ENCODE results near the gene ATP10B. TPM values are rescaled to one million over a fixed set of nuclear protein-coding genes. Genes with fewer than 3 reads are reported as not detected.

Gene ATP10B
- total RNA-seq (2014; rRNA removed; shearing (Covaris generic)): not detected in 2 replicates
- not detected in 2 replicates for total RNA-seq (2022)
- Bru-seq, nascent RNA: percentile 1 among the genes with signal in this experiment
- percentile 3 among the genes with signal in this experiment for BruChase-seq, experiment 1, labeled RNA remaining after a 6-hour chase
- BruChase-seq, experiment 2, labeled RNA remaining after a 2-hour chase: percentile 1 among the genes with signal in this experiment
- long read RNA-seq: 0 reads

- Histone ChIP-seq H3K79me2 (ENCODE audit: insufficient read depth, low read depth, low read length) (no peaks in the 10 kb centered on the region), H3K9me2 (ENCODE audit: insufficient read depth, low read length) (no peaks in the 10 kb centered on the region), H4K20me1 (ENCODE audit: insufficient read depth, low read length) (no peaks in the 10 kb centered on the region), H3K4me3 (ENCODE audit: low read depth, low read length, poor library complexity, severe bottlenecking) (no peak within 1 kb of the TSS), H2AFZ (ENCODE audit: low read length) (no peak within 1 kb of the TSS), H3K9me3 (ENCODE audit: low read length) (no peaks in the 10 kb centered on the region), H3K4me2 (ENCODE audit: low read length) (no peak within 1 kb of the TSS), H3K27ac (ENCODE audit: low read depth, low read length, poor library complexity, severe bottlenecking) (no peak within 1 kb of the TSS), H3K4me1 (ENCODE audit: insufficient read depth, low read length, poor library complexity, severe bottlenecking) (no peaks in the 10 kb centered on the region), H3K36me3 (ENCODE audit: insufficient read depth, low read length) (no peaks in the 10 kb centered on the region)
- no peak for TF ChIP-seq CTCF (conservative IDR thresholded peaks at IDR 0.05; ENCODE audit: low read length)
- no peak for TF ChIP-seq EZH2phosphoT487 (IDR thresholded peaks at IDR 0.05; ENCODE audit: borderline replicate concordance, low read depth, low read length)
- CTCF ChIA-PET (ENCODE audit: unreplicated experiment): no interaction called here
- DNase-seq (ENCODE audit: low spot score): no peak
- intact Hi-C loops (cut with micrococcal nuclease; ENCODE audit: unreplicated experiment): no loop called here
- no TSS peak for BruUV-seq (replicated peaks)
- POLR2A ChIA-PET: no interaction called here
Measured at GRCh38 chr5:160852049-160852448, at the start of gene ATP10B. TSS of gene ATP10B (minus strand) at chr5:160852211. CDS start at chr5:160688074, 164,137 bp downstream.

GRCh38 chr5:160901656-160902055 lies 49.6 kb upstream of the ATP10B start:
- intact Hi-C loops (cut with micrococcal nuclease; ENCODE audit: unreplicated experiment): no loop called here

More at GRCh38 chr5:160901656-160902055, 49.6 kb upstream of the ATP10B start:
- POLR2A ChIA-PET: no interaction called here
- Histone ChIP-seq H3K36me3 (ENCODE audit: insufficient read depth, low read length) (no peaks in the 10 kb centered on the region), H3K4me2 (ENCODE audit: low read length) (no peak overlapping the region), H3K27ac (ENCODE audit: low read depth, low read length, poor library complexity, severe bottlenecking) (no peak overlapping the region), H3K4me1 (ENCODE audit: insufficient read depth, low read length, poor library complexity, severe bottlenecking) (no peaks in the 10 kb centered on the region), H3K9me2 (ENCODE audit: insufficient read depth, low read length) (no peaks in the 10 kb centered on the region), H2AFZ (ENCODE audit: low read length) (no peak overlapping the region), H4K20me1 (ENCODE audit: insufficient read depth, low read length) (no peaks in the 10 kb centered on the region), H3K79me2 (ENCODE audit: insufficient read depth, low read depth, low read length) (no peaks in the 10 kb centered on the region), H3K9me3 (ENCODE audit: low read length) (no peaks in the 10 kb centered on the region), H3K4me3 (ENCODE audit: low read depth, low read length, poor library complexity, severe bottlenecking) (no peak overlapping the region)
- TF ChIP-seq EZH2phosphoT487 (IDR thresholded peaks at IDR 0.05; ENCODE audit: borderline replicate concordance, low read depth, low read length) (no peak), CTCF (conservative IDR thresholded peaks at IDR 0.05; ENCODE audit: low read length) (no peak)
- DNase-seq (ENCODE audit: low spot score): no peak
- CTCF ChIA-PET (ENCODE audit: unreplicated experiment): no interaction called here
- no TSS peak for BruUV-seq (replicated peaks)
